NCI-H748 (cell line): ENCODE data around the gene CUEDC1.
"Not testable (repeated sequence)": the region's sequence is repeated elsewhere in the genome, so short reads cannot be mapped to it uniquely, and the experiment has no call there.

Source experiments
- DNase-seq: peaks from one replicate; lab custom pipeline; 2025; ENCODE audit not compliant: unreplicated experiment; lab: John Stamatoyannopoulos, UW

The CUEDC1 gene

GRCh38 chr17:57986841-57987580 is 31.8 kb upstream of the CUEDC1 start:
- peak; percentile 47 for DNase-seq

GRCh38 chr17:57985675-57985974 is 30.4 kb upstream of the CUEDC1 start:
- no peak for DNase-seq

DNA sequence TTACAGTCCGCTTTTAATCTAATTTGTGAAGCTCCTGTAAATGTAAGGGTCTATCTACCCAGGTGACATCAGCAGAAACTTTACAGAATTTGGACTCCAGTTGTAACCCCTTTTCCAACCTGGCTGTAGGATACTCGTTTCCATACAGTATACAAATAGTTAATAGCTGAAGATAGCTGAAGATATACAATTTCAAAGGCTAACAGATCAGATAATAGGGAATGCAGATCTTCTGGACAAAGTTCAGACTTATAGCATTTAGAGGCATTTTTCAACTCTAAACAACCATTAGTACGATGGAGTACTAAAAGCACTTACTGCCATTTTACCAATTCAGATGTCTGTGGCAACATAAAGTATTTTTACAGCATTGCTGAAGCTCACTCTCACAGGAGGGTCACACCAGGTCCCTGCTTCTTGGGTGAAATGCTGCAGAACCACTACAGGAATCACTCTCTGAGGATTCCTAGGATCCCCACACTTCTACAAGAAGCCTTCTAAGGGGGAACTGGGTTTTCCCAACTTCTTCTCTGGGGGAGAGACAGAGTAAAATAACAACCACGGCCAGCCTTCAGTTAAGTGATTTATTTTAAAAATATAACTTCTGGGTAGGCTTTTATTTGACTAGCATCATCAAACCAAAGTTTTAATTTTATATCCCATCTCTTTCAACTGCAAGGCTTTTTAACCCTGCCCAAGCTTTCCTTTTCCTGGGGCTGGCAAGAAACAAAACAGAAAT is 29.9 kb upstream of the CUEDC1 start:
- no peak for DNase-seq

GRCh38 chr17:57984261-57984890 is 29.2 kb upstream of the CUEDC1 start:
- DNase-seq: no peak

DNA sequence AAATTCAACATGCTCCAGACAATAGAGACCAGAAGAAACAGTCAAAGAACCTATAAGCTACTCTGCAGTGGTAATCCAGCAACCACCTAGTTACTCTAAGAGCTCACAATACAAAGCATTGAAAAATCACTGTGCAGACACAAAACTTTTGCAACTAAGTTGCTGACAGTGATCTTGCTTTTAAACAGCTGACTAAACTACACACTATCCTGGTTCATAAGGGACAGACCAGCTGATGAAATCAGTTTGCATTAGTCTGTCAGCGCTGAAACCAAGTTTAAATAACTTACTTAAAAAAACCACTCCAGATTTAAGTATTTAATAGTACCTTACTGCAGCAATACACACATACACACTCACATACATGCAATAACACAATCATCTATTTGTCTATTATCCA is 28.2 kb upstream of the CUEDC1 start:
- no peak for DNase-seq

DNA sequence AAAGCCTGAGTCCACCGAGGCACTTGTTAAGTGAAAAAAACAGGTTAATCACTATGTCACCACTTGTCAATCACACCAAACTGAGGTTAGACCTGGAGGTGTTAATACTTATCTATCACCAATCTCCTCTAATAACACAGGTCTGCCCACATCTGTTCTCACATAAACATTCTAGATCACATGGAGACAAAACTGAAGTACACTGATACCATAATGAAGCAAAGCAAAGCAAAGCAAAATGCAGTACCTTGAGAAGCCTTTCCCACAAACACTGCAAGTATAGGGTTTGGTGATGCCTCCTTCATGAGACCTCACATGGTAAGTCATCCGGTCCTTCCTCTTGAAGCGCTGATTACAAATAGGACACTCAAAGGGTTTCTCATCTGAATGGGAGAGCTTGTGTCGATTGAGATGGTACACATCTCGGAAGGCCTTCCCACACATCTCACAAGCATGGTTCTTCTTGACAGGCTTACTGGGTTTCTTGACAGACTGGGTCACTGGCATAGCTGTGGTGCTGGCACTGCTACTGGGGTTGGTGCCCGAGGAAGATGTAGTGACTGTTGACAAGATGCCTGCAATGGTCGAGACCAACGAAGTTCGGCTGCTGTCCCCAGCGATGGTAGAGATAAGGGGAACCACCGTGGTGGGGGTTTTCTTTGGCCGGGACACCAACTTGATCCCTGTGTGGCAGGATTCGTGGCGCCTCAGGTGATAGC is 27.4 kb upstream of the CUEDC1 start:
- no peak for DNase-seq

GRCh38 chr17:57980522-57980921 is 25.3 kb upstream of the CUEDC1 start:
- no peak for DNase-seq

DNA sequence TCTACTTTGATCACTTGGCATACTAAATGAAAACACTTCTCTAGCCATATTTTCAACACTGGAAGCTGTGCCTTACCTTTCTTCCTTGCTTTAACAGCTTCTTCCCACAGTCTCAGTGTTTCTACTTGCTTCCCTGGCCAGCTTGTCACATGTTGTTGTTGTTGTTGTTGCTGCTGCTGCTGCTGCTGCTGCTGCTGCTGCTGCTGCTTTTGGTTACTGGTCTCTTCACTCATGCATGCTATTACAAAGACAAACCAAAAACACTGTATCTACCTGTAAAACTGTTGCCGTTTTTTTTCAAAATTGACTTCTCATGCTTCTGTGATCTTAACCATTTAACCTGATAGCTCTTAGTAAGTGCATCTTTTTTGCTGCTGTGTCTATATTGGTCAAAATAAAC is 23.9 kb upstream of the CUEDC1 start:
- no peak for DNase-seq

DNA sequence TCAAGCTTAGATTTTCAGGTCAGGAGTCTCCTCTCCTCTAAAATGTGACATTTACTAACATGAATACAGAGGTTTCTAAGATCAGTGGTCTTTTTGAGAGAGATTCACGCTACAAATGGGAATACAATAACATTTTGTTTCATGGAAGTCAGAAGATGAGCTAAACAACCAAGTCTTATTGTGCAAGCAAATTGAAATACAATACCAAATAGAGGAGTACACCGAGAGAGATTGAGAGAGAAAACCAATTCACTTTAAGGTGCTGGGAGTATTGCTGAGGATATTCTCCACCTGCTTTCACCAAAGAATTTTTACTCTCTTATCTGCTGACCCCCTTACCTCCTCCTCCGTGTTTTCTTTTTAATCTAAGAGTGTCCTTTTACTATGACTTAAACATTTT is 21.4 kb upstream of the CUEDC1 start:
- no peak for DNase-seq

DNA sequence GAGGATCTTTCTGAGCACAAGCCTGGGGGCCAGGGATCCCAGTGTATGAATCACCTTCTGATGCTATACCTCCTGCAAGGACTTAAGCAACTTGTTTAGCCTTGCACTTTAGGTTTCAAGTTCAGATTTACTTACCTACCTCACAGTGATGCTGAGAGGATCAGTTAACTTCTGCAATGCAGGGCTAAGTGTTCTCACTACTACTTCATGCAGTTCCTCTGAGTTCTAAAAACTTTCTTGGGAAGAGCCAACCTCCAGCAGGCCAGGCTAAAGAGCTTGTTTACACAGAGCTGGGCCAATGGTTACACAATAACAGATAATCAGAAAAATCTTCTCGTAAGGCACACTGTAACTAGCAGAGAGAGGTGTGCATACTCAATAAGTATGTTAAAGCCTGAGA is 19.8 kb upstream of the CUEDC1 start:
- DNase-seq: no peak

GRCh38 chr17:57974053-57974824 is 19.0 kb upstream of the CUEDC1 start:
- not testable (repeated sequence) for DNase-seq

DNA sequence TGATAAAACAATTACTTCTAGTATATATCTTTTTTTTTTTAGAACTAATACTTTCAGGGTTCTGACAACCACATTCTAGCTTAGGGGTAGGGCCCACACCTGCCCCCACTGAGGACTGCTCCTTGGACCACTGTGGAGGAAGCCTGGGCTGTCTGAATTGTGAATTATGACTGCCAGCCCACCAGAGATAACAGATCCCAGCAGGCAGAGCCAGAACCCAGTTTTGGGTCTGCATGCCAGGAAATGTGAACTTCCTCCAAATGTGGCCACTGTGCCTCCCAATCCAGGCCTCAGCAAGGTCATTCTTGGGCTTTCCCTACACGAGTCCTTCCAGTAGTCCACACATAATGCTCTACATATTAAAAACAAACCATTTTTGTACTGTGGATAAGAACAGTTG is 16.9 kb upstream of the CUEDC1 start:
- no peak for DNase-seq

DNA sequence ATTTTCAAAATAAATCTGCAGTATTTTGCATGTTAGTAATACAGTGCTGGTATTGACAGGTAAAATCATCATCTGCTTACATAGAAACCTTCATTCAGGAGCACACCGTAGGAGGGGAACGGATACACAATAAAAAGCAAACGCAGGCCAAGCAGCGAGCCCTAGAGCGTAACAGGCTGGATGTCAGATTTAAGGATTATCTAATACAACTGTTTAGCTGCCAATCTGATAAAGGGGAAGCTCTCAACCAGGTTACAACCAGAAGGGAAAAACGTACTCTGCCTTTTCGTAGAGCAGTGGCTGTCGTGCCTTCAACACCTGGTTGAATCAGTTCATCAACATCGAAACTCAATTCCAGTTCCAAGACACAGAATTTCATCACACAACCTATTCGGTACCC is 16.4 kb upstream of the CUEDC1 start:
- no peak for DNase-seq

- no peak for DNase-seq
Observed at GRCh38 chr17:57970710-57971109, 15.5 kb upstream of the CUEDC1 start.

DNA sequence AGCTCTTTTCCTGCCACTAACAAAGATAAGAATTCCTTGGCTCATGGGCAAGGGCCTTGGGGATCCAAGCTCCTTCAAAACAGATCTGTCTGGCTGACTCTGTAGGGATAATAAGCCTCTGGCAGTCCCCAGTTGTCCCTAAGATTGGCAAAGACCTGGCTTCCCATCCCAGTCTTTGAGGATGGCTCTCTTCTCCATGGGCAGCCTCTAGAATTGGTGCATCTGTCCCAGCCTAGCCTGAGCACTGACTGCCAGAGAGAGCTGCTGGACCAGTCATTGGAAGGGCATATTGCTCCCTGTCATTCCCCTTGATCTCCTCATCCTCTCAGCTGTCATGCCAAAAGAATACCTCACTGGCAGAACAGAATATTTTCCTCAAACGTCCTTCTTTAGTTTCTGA is 13.2 kb upstream of the CUEDC1 start:
- no peak for DNase-seq

GRCh38 chr17:57966875-57967274 is 11.7 kb upstream of the CUEDC1 start:
- DNase-seq: no peak

DNA sequence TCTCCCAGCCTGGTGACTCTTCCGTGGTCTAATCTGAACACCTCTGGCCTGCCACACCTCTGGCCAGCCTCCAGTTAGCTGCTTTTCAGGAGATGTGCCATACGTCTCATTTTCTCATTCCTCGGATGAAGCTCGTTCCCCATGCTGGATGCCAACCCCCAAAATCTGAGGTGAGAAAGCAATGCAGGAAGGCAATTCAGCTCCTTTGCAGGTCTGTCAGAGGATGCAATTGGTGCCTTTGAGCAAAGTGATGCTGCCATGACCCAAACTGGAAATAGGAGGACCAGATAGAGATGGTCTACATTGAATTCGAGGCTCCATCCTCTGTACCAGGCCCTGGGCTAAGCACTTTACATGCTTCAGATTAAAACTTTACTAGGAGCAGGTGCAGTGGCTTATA is 11.0 kb upstream of the CUEDC1 start:
- no peak for DNase-seq

DNA sequence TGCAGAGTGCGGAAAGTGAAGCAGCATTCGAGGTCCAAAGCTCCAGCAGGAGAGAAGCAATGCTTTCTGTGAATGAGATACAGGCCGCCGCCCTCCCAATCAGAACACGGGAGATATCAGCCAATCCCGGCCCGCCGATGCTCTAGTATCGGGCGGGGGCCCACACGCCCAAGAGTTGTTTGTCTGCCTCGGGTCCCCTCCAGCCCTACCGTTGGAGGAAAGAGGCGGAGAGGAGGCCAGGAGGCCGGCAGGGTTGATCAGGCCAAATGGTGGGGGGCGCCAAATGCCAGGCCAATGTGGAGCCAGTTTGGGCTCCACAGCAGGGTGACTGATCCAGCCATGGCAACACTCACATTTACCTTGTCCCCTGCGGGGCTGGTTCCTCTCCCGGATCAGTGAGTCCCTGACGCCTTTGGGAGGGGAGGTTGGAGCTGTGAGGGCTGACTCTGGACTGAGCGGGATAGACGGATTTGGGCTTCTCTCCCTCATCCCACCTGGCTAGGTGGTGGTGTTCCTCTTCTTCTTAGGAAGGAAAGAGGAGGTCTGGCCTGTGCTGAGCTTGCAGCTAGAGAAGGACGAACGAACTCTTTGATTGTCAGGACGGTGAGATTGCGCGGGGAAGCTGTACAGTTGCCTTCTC is 10.4 kb upstream of the CUEDC1 start:
- DNase-seq: no peak

GRCh38 chr17:57963149-57963511 is 7.9 kb upstream of the CUEDC1 start:
- no peak for DNase-seq

GRCh38 chr17:57962279-57963148 is 7.3 kb upstream of the CUEDC1 start:
- no peak for DNase-seq
